Neural crest cell (in vitro differentiated cells): ENCODE data around the gene SRMS. TPM values are rescaled to one million over a fixed set of nuclear protein-coding genes. Genes with fewer than 3 reads are reported as not detected.
A peak's percentile ranks its signal among the peaks of the same experiment; 100 is the strongest.
"Not testable (repeated sequence)": the region's sequence is repeated elsewhere in the genome, so short reads cannot be mapped to it uniquely, and the experiment has no call there.

ENCODE experiments used
- DNase-seq: peaks from one replicate; pipeline ENCODE4 v3.0.0; 2021; ENCODE audit warnings: low read depth, mixed read lengths, low spot score
- H3K27ac Mint-ChIP-seq: one replicate; pipeline ENCODE4 v1.8.0; 2021; ENCODE audit warnings: mild to moderate bottlenecking, mixed read lengths; ENCODE audit not compliant: unreplicated experiment
- H3K27me3 Mint-ChIP-seq: 2 replicates; pipeline ENCODE4 v1.8.0; 2021; ENCODE audit warnings: low read depth, mild to moderate bottlenecking, mixed read lengths
- H3K36me3 Mint-ChIP-seq: 2 replicates; pipeline ENCODE4 v1.8.0; 2021; ENCODE audit warnings: low read depth, mild to moderate bottlenecking, mixed read lengths
- H3K4me1 Mint-ChIP-seq: 2 replicates; pipeline ENCODE4 v1.8.0; 2021; ENCODE audit warnings: mixed read lengths
- H3K4me3 Mint-ChIP-seq: one replicate; pipeline ENCODE4 v1.8.0; 2021; ENCODE audit warnings: mild to moderate bottlenecking, mixed read lengths
- H3K9me3 Mint-ChIP-seq: 2 replicates; pipeline ENCODE4 v1.8.0; 2021; ENCODE audit warnings: mixed read lengths
- total RNA-seq: library from RNA; stranded (reverse); gene quantifications from 2 replicates; pipeline ENCODE4 v1.2.1, GENCODE V29; 2021
- TF ChIP-seq, protein P1 (sequence below): fragments of 200-600 bp; sonication (generic); conservative IDR thresholded peaks from 2 replicates; pipeline ENCODE4 v1.5.0; 2021; ENCODE audit warnings: antibody characterized with exemption, mild to moderate bottlenecking

Gene SRMS
- total RNA-seq, 1 donor from 2014 or later: not detected

DNA sequence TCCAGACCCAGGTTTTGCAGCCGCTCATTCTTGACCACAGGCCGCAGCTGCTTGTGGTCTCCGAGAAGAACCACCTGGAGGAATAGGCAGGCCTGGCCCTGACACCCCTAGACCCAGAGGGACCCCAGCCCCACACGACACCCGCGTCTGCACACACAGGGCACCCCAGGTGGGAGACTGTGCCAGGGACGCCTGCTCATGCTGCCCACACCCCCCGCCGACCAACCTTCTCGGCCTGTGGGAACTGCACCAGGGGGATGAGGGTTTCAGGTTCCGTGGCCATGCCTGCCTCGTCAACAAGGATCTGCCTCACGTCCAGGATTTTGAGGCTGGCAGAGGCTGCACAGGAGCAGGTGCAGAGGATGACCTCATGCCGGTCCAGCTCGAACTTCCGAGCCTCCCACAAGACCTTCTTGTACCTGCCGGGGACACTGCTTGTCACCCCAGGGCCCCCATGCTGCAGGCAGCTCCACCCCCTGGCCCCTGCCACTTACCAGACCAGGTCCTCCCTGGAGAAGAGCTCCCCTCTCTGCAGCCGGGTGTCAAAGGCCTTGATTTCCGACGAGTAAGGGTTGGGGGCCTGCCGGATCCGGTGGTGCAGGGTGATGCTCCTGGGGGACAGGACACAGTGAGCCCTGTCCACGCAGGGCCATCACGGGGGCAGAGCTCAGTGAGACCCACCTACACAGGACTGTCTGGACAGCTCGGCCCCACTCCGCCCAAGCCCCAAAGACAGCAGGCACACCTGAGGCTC lies 13.5 kb upstream of the SRMS start:
- TF ChIP-seq, protein P1, sequence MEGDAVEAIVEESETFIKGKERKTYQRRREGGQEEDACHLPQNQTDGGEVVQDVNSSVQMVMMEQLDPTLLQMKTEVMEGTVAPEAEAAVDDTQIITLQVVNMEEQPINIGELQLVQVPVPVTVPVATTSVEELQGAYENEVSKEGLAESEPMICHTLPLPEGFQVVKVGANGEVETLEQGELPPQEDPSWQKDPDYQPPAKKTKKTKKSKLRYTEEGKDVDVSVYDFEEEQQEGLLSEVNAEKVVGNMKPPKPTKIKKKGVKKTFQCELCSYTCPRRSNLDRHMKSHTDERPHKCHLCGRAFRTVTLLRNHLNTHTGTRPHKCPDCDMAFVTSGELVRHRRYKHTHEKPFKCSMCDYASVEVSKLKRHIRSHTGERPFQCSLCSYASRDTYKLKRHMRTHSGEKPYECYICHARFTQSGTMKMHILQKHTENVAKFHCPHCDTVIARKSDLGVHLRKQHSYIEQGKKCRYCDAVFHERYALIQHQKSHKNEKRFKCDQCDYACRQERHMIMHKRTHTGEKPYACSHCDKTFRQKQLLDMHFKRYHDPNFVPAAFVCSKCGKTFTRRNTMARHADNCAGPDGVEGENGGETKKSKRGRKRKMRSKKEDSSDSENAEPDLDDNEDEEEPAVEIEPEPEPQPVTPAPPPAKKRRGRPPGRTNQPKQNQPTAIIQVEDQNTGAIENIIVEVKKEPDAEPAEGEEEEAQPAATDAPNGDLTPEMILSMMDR: no peak
- Mint-ChIP-seq H3K27ac (no peak overlapping the region), H3K9me3 (no peaks in the 10 kb centered on the region), H3K27me3 (no peaks in the 10 kb centered on the region), H3K36me3 (peaks cover 3% of the 10 kb centered on the region), H3K4me1 (peaks cover 5% of the 10 kb centered on the region), H3K4me3 (no peak overlapping the region)
- no peak for DNase-seq

DNA sequence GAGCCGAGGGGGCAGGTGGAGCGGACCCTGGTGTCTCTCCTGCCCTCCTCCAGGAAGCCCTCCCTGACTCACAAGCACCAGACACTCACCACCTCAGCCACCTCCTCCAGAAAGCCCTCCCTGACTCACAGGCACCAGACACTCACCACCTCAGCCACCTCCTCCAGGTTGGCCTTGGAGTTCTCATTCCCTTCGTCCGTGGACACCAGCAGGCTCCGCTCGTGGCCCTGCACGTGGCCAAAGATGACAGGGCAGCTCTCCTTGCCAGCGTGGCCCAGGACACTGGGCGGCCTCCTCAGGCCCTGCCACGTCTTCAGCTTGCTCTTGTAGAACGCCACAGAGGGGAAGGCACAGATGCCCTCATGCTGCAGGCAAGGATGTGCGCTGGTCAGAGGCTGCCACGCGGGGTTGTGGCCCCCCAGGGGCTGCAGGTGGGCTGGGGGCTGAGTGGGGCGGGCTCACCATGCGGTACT lies 12.8 kb upstream of the SRMS start:
- DNase-seq: no peak

DNA sequence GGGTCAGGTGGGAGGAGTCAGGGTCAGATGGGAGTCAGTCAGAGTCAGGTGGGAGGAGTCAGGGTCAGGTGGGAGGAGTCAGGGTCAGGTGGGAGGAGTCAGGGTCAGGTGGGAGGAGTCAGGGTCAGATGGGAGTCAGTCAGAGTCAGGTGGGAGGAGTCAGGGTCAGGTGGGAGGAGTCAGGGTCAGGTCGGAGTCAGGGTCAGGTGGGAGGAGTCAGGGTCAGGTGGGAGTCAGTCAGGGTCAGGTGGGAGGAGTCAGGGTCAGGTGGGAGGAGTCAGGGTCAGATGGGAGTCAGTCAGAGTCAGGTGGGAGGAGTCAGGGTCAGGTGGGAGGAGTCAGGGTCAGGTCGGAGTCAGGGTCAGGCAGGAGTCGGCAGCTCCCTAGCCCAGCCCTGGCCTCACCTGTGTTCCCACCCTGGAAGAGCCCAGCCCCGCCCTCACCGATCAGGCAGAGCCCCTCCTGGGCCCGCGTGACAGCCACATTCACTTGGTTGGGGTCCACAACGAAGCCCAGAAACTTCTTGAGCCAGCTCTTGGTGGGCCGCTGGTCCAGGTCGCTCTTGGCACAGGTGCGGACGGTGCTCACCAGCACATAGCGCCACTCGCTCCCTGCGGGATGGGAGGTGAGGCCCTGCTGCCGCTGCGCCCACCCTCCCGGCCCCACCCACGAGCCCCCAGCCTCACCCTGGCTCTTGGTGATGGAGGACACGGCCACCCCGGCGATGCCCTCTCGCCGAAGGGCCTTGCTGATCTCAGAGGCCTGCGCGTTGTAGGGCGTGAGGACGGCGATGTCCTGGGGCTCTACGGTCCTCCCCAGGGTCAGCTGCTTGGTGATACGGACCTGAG lies 12.2 kb upstream of the SRMS start:
- not testable (repeated sequence) for H3K4me3 Mint-ChIP-seq, H3K27me3 Mint-ChIP-seq, DNase-seq, H3K27ac Mint-ChIP-seq, H3K4me1 Mint-ChIP-seq, H3K36me3 Mint-ChIP-seq, H3K9me3 Mint-ChIP-seq

More for the DNA sequence above, 12.8 kb upstream of the SRMS start:
- Mint-ChIP-seq H3K9me3 (no peaks in the 10 kb centered on the region), H3K4me3 (peak overlapping the region; percentile 57), H3K27ac (no peak overlapping the region), H3K27me3 (no peaks in the 10 kb centered on the region), H3K36me3 (peaks cover 3% of the 10 kb centered on the region), H3K4me1 (peaks cover 5% of the 10 kb centered on the region)
- TF ChIP-seq, protein P1: no peak

DNA sequence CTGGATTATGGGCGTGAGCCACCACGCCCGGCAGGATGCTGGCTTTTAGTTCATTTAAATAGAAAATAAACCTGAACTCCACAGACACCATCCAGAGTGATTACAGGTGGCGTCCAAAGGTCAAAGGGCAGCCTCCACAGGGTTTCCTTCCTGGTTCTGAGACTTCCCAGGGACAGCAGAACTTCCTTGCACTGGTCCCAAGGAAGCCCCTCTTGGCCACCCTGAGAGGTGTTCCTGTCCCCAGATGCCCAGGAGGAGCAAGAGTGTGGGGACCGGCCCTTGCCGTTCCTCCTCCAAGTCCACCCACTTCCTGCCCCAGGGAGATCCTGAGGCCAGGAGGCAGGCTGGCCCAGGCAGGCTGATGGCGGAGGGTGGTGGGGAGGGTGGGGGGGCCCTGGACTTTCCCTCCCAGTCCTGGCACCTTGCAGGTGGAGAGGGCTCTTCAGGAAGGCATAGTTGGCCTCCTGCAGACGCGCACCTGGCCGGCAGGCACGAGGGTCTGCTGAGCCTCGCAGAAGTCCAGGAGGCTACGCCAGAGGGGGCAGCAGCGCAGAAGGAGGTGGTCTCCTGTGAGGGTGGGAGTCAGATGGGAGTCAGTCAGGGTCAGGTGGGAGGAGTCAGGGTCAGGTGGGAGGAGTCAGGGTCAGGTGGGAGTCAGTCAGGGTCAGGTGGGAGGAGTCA lies 11.4 kb upstream of the SRMS start:
- Mint-ChIP-seq H3K4me1 (peaks cover 5% of the 10 kb centered on the region), H3K4me3 (no peak overlapping the region), H3K27ac (no peak overlapping the region), H3K36me3 (peaks cover 3% of the 10 kb centered on the region), H3K27me3 (no peaks in the 10 kb centered on the region), H3K9me3 (no peaks in the 10 kb centered on the region)
- no peak for DNase-seq
- TF ChIP-seq, protein P1: no peak

DNA sequence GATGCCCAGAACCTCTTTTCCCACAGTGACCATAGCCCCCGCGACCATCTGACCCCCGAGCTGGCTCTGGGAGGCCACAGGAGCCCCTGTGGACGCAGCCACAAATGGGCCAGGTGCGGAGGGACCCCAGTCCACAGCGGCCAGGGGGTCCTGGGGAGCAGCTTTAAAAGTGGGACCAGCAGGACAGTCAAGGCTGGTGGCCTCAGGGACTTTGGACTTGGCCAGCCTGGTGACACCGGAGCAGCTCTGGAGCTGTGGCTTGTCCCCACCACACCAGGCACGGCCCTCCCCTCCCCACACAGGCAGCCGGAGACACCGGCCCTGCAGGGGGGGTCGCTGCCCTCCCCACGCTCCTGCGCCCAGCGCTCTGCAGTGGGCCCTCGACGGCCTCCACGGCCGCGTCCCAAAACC lies 9.9 kb upstream of the SRMS start:
- no peaks in the 10 kb centered on the region for H3K9me3 Mint-ChIP-seq
- H3K36me3 Mint-ChIP-seq: peaks cover 3% of the 10 kb centered on the region
- H3K4me1 Mint-ChIP-seq: peaks cover 5% of the 10 kb centered on the region
- DNase-seq: no peak
- H3K27me3 Mint-ChIP-seq: no peaks in the 10 kb centered on the region
- H3K4me3 Mint-ChIP-seq: peak overlapping the region; percentile 66
- TF ChIP-seq, protein P1: no peak
- no peak overlapping the region for H3K27ac Mint-ChIP-seq
